HUDEP-2 (cell line): Measurements from ENCODE around the gene CEACAM5.
"Not testable (repeated sequence)": the region's sequence is repeated elsewhere in the genome, so short reads cannot be mapped to it uniquely, and the experiment has no call there.

Experiments
- DNase-seq, 76 experiments: peaks; one replicate each; lab custom pipeline; 2025; ENCODE audit not compliant: unreplicated experiment in 76 of 76; lab: John Stamatoyannopoulos, UW

The CEACAM5 gene

GRCh38 chr19:41735071-41735600, 26.7 kb downstream of the CEACAM5 start:
- DNase-seq: no peak

DNA sequence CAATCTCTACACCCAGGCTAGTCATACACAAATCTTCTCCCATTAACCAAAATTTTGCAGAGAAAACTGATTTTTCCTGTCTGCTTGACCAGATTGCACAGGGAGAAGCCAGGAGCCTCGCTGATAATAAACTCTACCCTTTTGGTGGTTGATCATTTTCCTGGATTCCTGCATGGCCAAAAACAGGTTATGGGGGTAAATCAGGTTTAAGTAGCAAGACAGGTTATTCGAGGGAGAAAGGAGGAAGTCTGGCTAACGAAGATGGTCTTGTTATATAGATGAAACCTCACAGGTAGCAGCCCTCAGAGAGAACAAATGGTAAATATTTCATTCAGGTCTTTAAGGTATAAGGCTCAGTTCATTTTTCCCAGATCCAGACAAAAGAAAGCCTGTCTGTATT, 30.9 kb downstream of the CEACAM5 start:
- DNase-seq: no peak

GRCh38 chr19:41740415-41741243, 32.2 kb downstream of the CEACAM5 start:
- no peak for DNase-seq

DNA sequence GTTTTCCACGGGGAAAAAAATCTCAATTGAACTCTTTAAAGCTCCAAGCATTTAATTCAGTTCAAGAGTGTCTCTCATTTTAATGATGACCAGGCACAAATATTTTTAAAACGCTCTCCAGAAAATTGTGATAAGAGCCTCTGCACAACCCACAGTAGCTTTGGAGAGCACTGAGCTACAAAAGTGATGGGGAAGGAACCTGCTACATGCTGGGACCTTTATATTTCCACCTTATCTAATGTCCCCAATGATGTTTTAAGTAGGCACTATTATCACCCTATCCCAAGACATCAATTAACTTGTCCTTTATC, 32.8 kb downstream of the CEACAM5 start:
- no peak for DNase-seq

- DNase-seq: no peak
These were observed 36.4 kb downstream of the CEACAM5 start for GRCh38 chr19:41744850-41745249.

GRCh38 chr19:41745756-41746155, 37.3 kb downstream of the CEACAM5 start:
- DNase-seq: no peak

GRCh38 chr19:41746593-41747227, 38.3 kb downstream of the CEACAM5 start:
- peak in 37 of 76 experiments; percentile 3 to 61 (median 23) for DNase-seq

- no peak for DNase-seq
These were observed 39.6 kb downstream of the CEACAM5 start for GRCh38 chr19:41748012-41748411.

DNA sequence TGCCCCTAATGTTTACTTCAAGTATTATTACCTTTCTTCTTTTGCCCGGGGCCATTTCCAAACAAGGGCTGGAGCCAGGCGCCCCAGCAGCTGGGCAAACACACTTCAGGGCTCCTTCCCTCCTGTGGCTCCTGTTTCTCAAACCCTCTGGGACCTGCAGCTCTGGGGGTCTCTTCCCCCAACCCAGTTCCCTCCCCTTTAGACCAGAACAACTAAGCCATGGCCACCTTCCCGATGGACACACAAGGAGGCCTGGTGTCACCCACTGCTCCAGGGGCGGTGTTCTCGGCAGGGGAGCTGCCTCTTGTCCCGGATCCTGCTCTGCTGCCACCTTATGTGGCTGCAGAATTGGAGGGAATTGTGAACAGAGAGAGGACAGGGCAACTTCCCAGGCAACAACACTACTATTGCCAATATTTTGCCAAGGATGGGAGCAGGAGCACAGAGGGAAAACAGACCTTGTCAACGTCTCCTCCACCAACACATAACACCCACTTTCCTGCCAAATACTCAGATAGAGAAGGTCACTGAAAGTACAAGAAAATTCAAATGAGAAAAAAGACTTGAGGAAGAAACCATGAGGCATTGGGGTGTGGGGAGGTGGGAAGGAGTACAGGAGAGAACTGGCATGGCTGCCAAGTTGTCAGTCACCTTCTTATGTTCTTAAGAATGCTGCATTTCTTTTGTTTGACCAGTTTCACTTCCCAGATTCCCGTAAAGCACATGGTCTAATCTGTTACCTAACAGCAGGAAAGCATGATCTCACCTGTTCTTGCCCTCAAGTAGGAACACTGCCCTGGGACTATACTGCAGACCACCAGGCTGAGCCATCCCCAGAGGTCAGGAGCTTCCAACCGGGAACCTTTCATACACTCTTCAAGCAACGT, 42.1 kb downstream of the CEACAM5 start:
- not testable (repeated sequence) for DNase-seq

DNA sequence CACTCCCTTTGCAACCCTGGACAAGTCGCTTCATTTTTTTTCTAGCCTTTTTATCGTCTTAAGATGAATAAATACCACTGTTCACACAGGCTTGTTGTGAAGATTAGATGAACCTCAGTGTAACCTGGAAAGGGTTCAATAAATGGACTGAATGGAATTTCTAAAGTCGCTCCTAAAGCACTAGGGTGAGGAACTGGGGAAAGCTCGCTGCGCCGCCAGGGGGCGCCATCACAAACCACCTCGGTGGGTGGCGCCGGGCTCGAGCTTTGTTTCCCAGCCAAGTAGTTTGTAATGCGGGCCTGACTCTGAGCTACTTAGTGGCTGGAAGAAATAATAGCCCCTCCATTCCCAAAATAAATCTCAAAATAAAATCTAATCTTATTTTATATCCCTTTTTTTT, 44.7 kb downstream of the CEACAM5 start:
- peak in 54 of 76 experiments; percentile 6 to 73 (median 42) for DNase-seq

GRCh38 chr19:41753936-41754529, 45.6 kb downstream of the CEACAM5 start:
- peak in 53 of 76 experiments; percentile 13 to 77 (median 43) for DNase-seq

DNA sequence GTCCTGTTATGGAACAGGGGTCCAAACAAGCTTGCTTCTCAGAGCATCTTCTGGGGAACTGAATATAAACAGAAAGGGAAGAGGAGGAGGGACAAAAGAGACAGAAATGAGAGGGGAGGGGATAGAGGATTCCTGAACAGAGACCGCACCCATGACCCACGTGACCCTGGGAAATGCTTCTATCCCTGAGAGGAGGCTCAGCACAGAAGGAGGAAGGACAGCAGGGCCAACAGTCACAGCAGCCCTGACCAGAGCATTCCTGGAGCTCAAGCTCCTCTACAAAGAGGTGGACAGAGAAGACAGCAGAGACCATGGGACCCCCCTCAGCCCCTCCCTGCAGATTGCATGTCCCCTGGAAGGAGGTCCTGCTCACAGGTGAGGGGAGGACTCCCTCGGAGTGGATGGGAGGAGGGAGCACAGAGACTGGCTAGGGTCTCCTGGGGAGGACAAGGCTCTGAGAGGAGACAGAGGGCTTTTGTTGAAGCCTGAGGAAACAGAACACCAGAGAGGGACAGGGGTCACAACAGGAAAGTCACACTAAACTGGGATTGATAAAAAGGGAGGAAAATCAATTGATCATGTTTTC, 47.0 kb downstream of the CEACAM5 start, which contains the start of gene CEACAM6:
Gene CEACAM6 (plus strand): TSS at position 203 of the 586 bp plus-strand sequence. CDS start 109 bp downstream, at position 312.
- DNase-seq: no peak

- DNase-seq: no peak
These were observed 50.4 kb downstream of the CEACAM5 start for GRCh38 chr19:41758846-41759245.

- no peak for DNase-seq
These were observed 58.7 kb downstream of the CEACAM5 start for GRCh38 chr19:41767115-41767514.

GRCh38 chr19:41768105-41768504, 59.7 kb downstream of the CEACAM5 start:
- DNase-seq: not testable (repeated sequence)

- DNase-seq: no peak
These were observed 61.2 kb downstream of the CEACAM5 start for GRCh38 chr19:41769608-41770007.

GRCh38 chr19:41771410-41771809, 63.0 kb downstream of the CEACAM5 start:
- DNase-seq: no peak

DNA sequence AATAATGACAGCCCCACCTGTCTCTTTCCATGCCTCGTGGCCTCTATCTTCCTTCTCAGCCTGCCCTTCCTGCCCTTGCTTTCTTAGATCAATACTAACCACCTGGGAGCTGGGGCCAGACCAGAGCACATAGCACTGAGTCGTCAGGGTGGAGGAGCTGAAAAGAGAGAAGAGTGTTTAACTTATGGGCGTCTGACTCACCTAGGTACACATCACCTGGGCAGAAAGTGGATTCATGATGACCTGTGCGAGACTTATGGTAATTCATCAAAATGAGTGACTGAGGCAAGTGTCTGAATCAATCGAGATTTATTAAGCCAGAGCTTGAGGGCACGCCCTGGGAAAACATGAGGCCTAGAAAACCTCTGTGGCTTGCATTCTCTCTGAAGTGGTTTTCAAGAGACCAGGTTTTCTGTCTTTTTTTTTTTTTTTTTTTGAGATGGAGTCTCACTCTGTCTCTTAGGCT, 66.1 kb downstream of the CEACAM5 start:
- DNase-seq: no peak

DNA sequence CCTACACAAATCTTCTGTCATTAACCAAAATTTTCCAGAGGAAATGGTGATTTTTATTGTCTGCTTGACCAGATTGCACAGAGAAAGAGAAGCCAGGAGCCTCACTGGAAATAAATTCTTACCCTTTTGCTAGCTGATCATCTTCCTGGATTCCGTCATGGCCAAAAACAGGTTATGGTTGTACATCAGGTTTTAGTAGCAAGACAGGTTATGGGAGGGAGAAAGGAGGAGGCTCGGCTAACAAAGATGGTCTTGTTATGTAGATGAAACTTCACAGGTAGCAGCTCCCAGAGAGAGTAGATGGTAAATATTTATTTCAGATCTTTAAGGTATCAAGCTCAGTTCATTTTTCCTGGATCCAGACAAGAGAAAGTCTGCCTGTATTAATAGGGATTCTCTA, 68.3 kb downstream of the CEACAM5 start:
- no peak for DNase-seq
